HL-60 (cell line): Measurements from ENCODE around the gene ITGB5.

Experiments used
- DNase-seq, 2 experiments: peaks; one replicate each; pipeline ENCODE4 v3.0.0-alpha.2; 2010 to 2020; ENCODE audit warnings: low read depth in 1 of 2, low spot score in 1 of 2
- H3K27ac ChIP-seq: fragments of 250-450 bp; sonication (Bioruptor Pico); replicated peaks from 2 replicates; pipeline ENCODE4 v1.5.1; 2020; ENCODE audit warnings: mild to moderate bottlenecking, moderate library complexity
- H3K27me3 ChIP-seq: fragments of 250-450 bp; sonication (Bioruptor Pico); 2 replicates; pipeline ENCODE4 v1.5.1; 2021; ENCODE audit warnings: mild to moderate bottlenecking, moderate library complexity; ENCODE audit not compliant: insufficient read depth, poor library complexity, severe bottlenecking
- H3K4me3 ChIP-seq: replicated peaks from 2 replicates; pipeline ENCODE4 v1.5.1; 2011; ENCODE audit warnings: mild to moderate bottlenecking, control low read depth, low read length; ENCODE audit not compliant: insufficient read depth
- GABPA ChIP-seq: IDR thresholded peaks from 2 replicates; pipeline ENCODE4 v1.6.1; 2012; ENCODE audit warnings: low read depth
- POLR2AphosphoS5 ChIP-seq: IDR thresholded peaks from 2 replicates; pipeline ENCODE4 v1.6.1; 2012; ENCODE audit warnings: low read depth
- REST ChIP-seq: IDR thresholded peaks from 2 replicates; pipeline ENCODE4 v1.6.1; 2012; ENCODE audit warnings: low read depth; ENCODE audit not compliant: insufficient replicate concordance
- SPI1 ChIP-seq: IDR thresholded peaks from 2 replicates; pipeline ENCODE4 v1.6.1; 2012; ENCODE audit warnings: low read depth, mild to moderate bottlenecking, borderline replicate concordance
- TF ChIP-seq, protein P1 (sequence below): IDR thresholded peaks from one replicate; pipeline ENCODE4 v1.5.1; 2011; ENCODE audit warnings: low read length, control low read depth, inconsistent platforms; ENCODE audit not compliant: insufficient read depth

Gene ITGB5

GRCh38 chr3:124893526-124893925 is 6.4 kb upstream of the ITGB5 start:
- H3K4me3 ChIP-seq, result no peak overlapping the region
- no peak for TF ChIP-seq POLR2AphosphoS5
- TF ChIP-seq, protein P1, sequence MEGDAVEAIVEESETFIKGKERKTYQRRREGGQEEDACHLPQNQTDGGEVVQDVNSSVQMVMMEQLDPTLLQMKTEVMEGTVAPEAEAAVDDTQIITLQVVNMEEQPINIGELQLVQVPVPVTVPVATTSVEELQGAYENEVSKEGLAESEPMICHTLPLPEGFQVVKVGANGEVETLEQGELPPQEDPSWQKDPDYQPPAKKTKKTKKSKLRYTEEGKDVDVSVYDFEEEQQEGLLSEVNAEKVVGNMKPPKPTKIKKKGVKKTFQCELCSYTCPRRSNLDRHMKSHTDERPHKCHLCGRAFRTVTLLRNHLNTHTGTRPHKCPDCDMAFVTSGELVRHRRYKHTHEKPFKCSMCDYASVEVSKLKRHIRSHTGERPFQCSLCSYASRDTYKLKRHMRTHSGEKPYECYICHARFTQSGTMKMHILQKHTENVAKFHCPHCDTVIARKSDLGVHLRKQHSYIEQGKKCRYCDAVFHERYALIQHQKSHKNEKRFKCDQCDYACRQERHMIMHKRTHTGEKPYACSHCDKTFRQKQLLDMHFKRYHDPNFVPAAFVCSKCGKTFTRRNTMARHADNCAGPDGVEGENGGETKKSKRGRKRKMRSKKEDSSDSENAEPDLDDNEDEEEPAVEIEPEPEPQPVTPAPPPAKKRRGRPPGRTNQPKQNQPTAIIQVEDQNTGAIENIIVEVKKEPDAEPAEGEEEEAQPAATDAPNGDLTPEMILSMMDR, result no peak
- no peak for TF ChIP-seq REST
- TF ChIP-seq GABPA, result no peak
- TF ChIP-seq SPI1, result no peak
- H3K27me3 ChIP-seq, result peaks cover 8% of the 10 kb centered on the region
- no peak for DNase-seq
- no peak overlapping the region for H3K27ac ChIP-seq

DNA sequence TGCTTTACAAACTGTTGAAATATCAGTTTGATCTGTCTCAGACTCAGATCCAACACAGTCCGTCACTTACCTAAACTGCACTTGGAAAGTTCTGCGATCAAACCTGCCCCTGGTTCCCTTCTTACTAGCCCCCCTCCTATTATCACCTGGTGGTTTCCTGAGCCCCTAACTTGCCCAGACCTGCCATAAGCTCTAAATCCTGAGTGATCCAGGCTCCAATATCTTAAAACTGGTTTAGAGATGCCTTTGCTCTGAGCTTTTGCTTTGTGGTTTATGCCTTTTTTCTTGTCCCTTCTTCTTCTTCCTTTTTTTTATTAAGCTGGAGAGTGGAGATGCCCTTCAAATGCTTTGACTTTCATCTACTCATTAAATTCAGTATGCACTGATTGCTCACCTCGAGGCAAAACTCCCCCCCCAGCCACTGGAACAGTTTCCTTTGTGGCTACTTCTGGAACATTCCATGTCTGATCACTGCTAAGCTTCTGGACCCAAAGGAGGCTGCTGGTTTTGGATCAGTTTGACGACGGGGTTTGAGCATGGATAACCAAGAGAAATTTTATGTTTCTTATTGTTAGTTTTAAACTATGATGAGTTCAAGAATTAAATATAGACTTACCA is 3.5 kb upstream of the ITGB5 start:
- Histone ChIP-seq H3K4me3 (no peak overlapping the region), H3K27ac (no peak overlapping the region), H3K27me3 (peaks cover 26% of the 10 kb centered on the region)
- DNase-seq, result no peak
- no peak for TF ChIP-seq SPI1
- TF ChIP-seq GABPA, result no peak
- TF ChIP-seq, protein P1, result no peak
- no peak for TF ChIP-seq REST
- TF ChIP-seq POLR2AphosphoS5, result no peak

DNA sequence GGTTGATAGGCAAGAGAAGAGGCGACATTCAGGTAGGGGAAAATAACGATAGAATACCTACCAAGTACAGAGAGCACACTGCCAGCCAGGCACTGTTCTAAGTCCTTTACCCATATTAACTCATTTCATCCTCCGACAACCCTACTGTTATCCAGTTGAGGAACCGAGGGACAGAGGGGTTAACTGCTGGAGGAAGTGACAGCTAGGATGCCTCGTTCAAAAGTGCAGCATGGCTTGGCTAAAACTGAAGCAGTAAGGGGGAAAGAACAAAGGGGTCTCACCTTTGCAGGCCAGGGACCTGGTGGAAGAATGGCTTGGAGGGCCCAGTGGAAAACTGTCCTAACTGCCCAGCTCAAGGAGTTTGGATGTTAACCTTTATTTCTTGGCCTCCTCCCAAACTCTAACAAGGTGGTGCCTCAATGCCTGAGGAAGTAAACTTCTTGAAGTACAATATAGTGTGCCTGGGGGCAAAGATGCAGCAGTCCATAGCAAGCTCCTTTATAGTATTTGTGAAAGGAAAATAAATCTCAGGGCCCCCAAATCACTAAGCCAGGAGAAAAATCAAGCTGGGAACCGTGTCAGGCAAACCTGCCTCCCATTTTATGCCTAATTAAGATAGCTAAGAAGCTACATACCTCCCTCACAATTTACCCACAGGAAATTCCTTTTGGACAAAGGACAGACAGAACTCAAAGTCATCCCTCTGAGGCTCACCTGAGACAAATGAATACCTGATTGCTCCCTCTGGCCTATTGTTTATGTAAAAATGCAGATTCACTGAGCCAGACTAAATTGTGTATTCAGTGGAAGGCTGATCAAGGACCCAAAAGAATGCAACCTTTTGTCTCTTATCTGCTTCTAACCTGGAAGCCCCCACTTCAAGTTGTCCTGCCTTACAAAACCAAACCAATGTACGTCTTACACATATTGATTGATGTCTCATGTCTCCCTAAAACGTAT is 1.6 kb upstream of the ITGB5 start:
- Histone ChIP-seq H3K27me3 (peaks cover 39% of the 10 kb centered on the region), H3K4me3 (no peak overlapping the region), H3K27ac (no peak overlapping the region)
- TF ChIP-seq, protein P1, result no peak
- TF ChIP-seq POLR2AphosphoS5, result no peak
- TF ChIP-seq REST, result no peak
- no peak for TF ChIP-seq GABPA
- no peak for TF ChIP-seq SPI1
- no peak for DNase-seq
